HG03060 (cell line): ENCODE measurements around the gene TSPEAR.

ENCODE experiments used
- ATAC-seq: cut with Tn5 transposase; IDR thresholded peaks from one replicate; pipeline ENCODE4 v1.9.1; 2021; ENCODE audit warnings: low read depth, moderate number of reproducible peaks; ENCODE audit not compliant: unreplicated experiment

Gene TSPEAR

GRCh38 chr21:44537930-44538911 lies 173.2 kb downstream of the TSPEAR start:
- ATAC-seq, result no peak

- no peak for ATAC-seq
These were observed 175.4 kb downstream of the TSPEAR start for GRCh38 chr21:44535963-44536362.

GRCh38 chr21:44534688-44535087 lies 176.7 kb downstream of the TSPEAR start:
- no peak for ATAC-seq

- ATAC-seq, result no peak
These were observed 177.3 kb downstream of the TSPEAR start for GRCh38 chr21:44533891-44534627.

GRCh38 chr21:44533121-44533890 lies 178.1 kb downstream of the TSPEAR start:
- no peak for ATAC-seq

GRCh38 chr21:44532712-44533111 lies 178.7 kb downstream of the TSPEAR start:
- ATAC-seq, result no peak

GRCh38 chr21:44531606-44532564 lies 179.5 kb downstream of the TSPEAR start:
- ATAC-seq, result no peak

GRCh38 chr21:44530903-44531605 lies 180.3 kb downstream of the TSPEAR start:
- no peak for ATAC-seq

GRCh38 chr21:44530221-44530902 lies 181.0 kb downstream of the TSPEAR start:
- no peak for ATAC-seq

- no peak for ATAC-seq
These were observed 181.8 kb downstream of the TSPEAR start for GRCh38 chr21:44529503-44530125.

GRCh38 chr21:44529011-44529421 lies 182.4 kb downstream of the TSPEAR start:
- ATAC-seq, result no peak

- no peak for ATAC-seq
These were observed 182.8 kb downstream of the TSPEAR start for GRCh38 chr21:44528634-44528995.

GRCh38 chr21:44527983-44528633 lies 183.3 kb downstream of the TSPEAR start:
- ATAC-seq, result no peak

- no peak for ATAC-seq
These were observed 184.0 kb downstream of the TSPEAR start for GRCh38 chr21:44527156-44527982.

GRCh38 chr21:44526096-44526997 lies 185.0 kb downstream of the TSPEAR start:
- no peak for ATAC-seq
